GM19035 (cell line): ENCODE results near the gene SSPN.

Source experiments
- ATAC-seq: cut with Tn5 transposase; IDR thresholded peaks from one replicate; pipeline ENCODE4 v1.9.1; 2021; ENCODE audit not compliant: unreplicated experiment

Gene SSPN

DNA sequence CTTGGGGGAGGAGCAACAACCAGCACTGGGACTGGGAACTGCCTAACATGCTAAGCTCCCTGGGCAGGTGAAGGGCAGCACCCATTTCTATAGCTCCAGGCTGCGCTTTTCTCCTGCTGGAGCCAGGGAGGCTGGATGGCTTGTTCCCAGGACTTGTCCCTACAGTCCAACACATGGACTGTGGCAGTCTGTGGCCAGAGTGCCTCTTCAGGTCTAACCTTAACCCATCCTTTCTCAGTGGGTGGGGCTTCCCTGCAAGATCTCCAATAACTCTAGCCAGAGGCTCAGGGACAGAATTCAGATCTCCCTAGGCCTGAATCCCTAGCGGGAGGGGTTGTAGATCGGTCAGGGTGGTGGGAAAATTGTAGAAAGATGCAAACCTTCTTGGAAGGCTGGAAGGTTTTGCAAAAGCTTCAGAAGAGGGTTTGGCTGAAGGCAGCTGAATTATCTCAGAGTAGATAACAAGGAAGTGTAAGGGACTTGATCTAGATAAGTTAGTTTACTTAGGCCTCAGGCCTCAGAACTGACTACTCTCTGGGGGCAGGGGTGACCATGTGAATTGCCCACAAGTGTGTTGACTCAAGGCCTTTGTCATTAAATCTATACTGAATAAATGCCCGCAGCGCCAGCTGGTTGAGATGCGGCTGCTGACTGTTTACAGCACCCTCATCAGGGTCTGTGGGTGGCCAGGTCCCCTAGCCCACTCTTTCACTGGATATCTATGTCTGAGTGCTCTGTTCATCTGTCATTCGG, 60.7 kb downstream of the SSPN start:
- ATAC-seq, result no peak

DNA sequence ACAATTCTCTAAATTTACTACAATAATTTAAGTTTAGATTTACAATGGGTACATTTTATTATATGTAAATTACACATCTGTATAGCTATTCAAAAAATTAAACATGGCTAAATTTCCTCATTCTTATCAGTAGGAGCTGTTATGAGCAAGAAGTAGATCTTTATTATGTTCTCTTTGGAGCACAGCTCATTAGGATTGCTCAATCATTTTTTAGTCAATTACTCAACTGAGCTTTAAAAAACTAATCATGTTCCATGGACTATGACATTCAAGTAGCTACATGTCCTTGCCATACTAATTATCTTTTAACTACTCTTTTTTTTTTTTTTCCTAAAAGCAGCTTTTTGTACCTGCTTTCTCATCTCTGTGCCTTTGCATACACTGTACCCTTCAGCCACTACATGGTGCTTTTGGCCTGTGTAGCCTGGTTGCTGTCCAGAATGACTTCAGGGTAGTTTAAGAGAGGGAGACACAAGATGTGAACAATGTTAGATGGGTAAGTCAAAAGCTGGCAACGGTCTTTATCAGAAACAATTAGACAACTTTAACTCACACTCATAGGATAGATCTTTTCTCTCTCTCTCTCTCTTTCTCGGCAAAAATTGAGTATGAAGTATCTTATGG, 69.0 kb downstream of the SSPN start:
- ATAC-seq, result no peak

DNA sequence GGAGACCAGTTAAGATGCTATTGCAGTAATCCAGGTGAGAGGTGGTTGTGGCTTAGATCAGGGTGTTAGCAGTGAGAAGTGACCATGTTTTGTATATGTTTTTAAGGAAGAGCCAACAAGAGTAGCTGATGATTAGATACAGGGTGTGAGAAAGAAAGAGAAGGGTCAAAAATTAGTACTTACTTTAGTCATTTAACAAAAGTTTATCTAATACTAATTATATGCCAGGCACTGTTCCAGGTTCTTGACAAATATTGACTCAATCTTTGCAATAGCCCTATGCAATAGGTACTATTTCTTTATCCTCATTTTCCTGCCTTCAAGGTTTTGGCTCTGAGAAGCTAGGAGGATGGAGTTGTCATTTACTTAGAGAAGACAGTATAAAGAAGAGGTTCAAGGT, 70.2 kb downstream of the SSPN start:
- ATAC-seq, result no peak

DNA sequence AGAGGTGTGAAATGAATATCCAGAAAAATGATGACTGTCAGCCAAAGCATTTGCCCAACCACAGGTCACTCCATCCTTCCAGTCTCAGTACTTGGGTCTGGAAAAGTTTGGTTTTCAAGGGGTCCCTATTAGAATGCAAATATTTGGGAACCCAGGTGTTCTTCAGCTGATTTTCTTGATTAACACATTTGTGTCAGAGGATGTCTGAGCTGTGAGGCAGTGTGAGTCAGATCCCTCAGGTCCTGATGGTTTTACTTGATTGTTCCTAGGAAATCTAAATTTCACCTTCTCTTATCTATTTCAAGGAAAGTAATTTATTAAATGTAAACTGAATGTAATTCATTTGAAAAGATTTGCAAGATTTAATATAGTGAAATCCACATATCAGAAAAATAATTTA, 71.5 kb downstream of the SSPN start:
- ATAC-seq, result no peak

DNA sequence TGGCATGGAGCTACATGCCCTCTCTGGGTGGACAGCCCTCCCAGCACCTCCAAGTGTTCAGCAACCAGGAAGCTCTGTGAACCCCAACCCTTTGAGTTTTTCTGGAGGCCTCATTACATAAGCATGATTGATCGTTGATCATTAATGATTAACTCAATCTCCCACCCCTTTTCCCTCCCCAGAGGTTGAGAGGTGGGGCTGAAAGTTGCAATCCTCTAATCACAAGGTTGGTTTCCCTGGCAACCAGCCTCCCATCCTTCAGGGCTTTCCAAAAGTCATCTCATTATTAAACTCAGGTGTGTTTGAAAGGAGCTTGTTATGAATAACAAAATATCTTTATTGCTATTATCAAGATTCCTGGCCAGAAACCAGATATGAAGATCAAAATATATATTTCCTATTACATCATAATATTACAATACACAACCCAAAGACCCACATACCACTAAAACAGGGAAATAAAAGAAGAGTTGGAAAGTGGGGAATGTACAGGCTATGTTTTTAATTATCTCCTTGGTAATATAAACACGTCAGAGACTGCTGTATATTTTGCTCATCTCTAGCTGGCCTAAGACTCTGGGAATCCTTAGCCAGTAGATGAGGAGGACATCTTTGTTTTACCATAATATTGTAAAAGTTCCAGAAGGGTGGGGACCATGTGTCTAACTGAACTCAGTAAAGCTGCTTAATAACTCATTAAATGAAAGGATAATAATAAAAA, 73.6 kb downstream of the SSPN start:
- ATAC-seq, result no peak

DNA sequence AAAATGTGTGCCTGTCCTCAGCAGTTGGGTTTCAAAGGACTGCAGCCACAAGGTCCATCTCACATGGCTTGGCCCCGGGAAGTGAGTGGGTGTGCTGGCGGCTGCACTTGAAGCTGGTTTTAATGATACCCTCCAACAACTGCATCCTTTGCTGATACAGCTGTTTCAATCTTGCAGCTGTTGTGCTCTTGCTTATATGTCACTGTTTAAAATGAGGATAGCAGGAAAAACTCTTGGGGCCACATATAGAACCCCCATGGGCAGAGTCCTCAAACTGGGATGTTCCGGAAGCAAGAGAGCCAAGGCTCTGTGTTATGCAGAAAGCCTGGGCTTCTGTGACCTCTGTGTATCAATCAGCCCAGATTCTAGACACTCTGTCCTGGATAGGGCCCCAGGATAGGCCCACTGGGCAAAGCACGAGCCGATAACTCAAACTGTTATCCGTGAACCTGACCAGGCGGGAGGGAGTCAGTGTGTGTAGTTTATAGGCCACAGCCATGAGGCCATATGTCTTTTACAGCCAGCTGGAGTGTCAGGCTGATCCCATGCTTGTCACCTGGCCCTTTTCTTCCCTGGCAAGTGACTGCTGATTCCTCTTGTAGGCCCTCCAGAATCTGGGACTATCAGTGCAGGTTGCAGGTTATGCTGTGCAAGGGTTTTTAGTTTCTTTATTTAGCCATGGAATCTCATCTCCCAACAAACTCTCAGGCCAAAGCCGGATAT, 74.3 kb downstream of the SSPN start:
- ATAC-seq, result no peak

DNA sequence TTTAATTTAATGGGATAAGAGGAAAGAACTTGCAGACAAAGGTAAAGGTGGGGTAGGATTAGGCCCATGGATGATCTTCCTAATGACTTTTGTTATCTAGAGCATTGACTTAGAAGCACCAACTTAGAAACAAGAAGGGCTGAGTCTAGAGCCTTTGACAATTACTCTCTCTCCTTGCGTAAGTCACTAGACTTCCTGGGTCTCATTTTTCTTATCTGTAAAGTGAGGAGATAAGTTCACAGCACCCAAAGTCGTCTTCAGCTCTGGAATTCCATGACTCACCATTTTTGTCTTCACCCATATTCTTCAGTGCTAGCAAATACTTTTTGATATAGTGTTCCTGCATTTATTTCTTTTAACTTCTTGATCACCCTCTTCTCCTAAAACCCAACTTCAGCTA, 75.7 kb downstream of the SSPN start:
- ATAC-seq, result no peak

DNA sequence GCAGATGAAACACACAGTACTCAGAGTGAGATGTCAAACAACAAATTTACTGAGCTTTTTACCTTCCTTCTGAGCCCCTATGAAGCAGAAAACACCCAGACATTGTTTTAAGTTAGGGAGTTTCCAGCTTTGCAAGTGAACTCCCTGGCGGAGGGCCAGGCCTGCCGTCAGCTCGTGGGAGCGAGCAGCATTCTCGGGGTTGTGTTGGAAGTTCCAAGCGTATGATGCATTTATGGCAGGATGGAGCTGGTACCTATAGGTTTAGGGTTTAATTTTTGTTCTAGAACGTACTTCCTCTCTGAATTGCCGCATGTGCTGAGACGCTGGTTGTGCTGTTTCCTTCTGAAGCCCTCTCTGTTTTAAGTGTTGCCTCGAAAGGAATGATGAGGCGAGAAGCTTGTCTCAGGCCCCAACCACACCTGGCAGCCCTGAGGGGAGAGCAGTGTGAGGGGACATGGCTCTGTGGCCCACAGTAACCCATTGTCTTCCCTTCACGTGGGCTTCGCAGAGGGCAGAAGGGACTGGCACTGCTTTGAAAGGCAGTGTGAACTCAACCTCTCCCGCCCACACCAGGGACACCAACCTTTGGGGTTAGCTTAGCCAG, 76.6 kb downstream of the SSPN start:
- ATAC-seq, result no peak

DNA sequence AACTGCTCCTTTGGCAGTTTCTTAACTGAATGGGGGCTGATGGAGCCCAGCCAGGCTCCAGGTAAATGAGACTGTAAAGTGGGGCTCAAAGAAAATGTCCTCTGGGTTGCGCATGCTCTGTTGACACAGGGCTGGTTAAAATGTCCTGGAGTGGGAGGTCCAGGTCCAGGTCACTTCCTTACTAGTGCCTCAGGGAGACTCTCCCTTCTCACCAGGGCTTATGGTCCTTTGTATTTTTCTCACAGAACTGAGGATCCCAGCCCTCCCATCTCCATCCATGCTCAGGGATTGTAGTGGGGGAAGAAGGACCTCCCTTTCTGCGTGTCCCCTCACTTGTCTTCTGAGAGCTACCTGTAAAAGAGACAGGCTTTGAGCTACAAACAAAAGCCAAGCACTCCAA, 77.5 kb downstream of the SSPN start:
- ATAC-seq, result no peak

DNA sequence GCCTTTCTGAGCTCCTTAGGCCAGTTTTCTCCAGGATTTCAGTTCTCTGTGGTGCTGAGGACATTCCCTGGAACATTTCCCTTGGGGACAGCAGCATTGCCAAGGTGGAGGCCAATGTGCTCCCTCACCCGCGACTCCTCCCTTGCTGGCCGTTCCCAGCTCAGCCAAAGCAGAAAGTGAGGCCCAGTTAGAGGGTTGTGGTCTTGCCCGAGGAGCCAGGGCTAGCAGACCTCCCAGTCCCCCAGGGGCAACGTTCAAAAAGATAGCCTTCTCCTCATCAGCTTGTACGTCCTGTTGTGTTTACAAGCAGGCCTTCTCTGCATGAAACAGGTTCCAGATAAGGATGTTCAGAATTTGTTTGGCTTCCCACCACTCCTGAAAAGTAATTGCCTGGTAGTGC, 78.4 kb downstream of the SSPN start:
- no peak for ATAC-seq

DNA sequence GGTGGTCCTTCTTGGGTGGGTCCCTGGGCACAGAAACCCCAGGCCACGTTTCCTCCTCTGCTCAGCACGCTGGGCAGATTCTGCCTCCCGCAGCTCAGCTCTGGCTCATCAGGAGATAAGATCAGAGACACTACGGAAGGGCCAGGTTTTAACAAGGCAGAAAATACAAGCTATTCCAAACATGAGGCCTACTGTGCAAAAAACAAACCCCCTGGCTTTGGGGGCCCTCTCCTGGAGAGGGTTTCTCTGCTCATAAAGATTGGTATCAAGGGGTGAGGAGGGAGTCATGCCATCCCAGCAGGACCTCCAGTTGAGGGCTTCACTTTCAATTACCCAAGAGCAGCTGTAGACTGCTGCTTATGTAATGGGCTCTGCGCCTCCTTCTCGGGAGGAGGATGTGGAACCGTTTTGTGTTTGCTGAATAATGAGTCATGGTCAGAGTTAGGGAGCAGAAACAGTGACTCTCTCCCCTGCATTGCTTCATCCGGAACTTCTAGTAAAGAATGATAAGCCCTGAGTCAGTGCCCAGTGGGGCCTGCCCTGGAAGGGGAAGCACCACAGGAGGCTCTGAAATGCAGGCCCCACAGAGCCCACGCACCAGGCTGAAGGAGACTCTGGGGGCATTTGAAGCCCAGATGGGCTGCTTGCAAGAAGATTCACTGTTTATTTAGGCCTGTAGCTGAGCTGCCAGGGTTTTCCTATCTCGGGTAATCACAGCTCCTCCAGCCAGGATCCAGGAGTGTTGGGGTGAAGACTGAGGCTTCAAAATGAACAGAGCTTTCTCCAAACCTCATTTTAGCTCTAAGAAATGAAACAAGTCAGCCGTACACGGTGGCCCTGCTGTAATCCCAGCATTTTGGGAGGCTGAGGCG, 79.3 kb downstream of the SSPN start:
- peak; percentile 92 for ATAC-seq

DNA sequence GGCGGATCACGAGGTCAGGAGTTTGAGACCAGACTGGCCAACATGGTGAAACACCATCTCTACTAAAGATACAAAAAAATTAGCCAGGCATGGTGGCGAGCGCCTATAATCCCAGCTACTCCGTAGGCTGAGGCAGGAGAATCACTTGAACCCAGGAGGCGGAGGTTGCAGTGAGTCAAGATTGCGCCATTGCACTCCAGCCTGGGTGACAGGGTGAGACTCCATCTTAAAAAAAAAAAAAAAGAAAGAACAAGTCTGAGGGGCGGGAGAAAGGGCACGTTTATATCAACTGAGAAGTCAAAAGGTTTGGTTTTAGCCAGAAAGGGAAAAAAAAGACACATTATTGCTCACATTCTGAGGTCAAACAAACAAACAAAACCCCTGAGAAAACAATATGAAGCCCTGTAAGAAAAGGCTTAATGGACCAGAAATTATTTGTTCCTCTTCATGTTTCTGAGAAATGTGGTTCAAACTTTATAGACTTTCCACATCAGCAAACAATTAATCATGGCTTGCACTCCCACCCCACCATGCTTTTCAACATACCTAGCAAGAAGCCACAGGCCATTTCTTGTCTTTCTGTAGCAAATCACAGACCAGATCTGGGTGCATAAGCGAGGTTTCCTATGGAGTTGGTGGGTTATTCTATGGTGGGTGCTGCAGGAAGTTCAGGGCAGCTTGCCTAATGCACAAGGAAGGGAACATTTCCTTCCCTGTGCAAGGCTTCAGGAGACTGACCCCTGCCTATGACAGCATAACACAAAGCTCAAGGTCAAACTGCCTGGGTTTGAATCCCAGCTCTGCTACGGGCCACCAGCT, 80.1 kb downstream of the SSPN start:
- ATAC-seq, result no peak

DNA sequence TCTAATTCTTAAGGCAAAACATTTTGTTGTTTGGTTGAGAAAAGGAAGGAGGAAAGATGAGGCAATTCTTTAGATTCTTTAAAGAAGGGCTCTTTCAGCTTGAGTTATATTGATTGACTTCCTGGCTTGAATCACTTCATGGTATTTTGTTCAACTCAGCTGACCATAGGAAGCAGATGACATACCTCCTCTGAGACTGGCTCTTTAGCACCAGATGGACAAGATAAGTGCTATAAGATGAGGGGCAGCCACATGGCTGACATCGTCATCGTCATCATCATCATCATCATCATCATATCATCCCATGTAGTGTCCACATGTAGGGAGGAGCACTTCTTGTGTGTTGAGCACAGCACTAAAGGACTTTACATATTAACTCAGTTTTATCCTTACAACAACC, 81.3 kb downstream of the SSPN start:
- ATAC-seq, result no peak

DNA sequence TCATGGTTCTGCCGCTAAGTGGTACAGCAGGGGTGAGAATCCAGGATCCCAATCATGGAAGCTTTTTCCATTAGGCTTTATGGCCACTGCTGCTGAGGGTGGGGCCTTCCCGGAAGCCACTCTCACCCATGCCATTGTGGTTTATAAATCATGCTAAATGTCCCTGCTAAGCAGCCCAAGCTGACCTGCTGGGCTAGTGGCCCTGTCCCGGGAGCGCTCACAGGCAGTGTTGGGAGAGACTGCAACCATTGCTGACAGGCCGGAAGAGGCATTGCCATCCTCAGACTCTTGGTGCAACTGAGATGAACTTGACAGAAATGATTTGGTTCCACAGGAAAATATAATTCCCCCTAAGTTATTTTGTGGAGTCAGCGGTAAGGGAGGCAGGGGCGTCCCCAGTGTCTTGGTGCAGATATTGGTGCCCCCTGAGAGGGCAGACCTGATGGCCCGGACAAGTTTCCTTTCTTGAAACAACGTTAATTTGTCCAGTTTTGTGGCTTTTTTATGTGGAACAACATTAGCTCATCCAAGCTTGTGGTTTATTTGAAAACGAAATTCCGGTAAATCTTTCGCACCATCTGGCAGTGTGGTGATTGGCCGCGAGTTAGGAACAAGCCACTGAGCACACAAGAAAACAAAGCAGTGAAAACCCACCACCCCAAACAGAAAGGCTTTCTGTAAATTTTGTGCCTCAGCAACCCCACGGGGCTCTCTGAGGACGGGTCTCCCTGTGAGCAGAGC, 82.3 kb downstream of the SSPN start:
- no peak for ATAC-seq

DNA sequence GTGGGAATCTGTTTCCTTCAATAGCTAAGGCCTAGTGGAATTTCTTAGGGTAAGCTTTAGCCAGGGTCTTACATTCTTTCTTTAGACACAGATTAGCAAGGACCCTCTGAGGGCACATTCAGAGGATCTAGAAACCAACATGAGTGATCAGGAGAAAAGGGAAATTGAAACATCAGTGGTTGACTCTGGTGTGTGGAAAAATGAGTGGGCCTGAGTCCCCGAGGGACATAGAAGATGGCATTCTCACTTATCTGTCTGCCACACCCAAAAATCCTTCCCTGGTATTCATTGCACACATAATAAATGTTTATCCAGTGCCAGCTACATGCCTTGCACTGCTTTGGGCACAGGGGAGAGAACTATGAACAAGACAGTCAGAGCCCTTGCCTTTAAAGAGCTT, 82.9 kb downstream of the SSPN start:
- no peak for ATAC-seq

DNA sequence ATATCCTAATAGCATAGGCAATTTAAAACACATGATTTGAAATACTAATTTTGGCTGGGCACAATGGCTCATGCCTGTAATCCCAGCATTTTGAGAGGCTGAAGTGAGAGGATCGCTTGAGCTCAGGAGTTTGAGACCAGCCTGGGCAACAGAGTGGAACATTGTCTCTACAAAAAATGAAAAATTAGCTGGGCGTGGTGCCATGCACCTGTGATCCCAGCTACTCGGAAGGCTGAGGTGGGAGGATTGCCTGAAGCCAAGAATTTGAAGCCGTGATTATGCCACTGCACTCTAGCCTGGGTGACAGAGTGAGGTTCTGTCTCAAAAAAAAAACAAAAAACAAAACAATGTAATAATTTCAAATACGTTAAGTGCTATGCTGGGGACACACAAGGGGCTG, 83.3 kb downstream of the SSPN start:
- no peak for ATAC-seq

DNA sequence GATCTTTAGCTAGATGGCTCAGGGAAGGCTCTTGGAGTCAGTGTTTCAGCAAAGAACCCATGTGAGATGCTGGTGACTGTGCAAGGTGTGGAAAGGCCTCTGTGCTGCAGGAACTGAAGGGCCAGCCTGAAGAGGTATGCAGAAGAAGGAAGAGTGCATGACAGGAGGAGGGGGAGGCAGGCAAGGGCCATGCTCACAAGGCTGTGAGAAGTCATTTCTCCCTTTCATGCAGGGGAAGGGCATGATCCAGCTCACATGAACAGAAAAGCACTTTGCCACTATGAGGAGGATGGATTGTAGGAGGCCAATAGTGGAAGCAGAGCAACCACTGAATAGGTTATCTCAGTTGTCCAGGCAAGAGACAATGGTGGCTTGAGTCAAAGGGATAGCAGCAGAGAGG, 83.7 kb downstream of the SSPN start:
- ATAC-seq, result no peak

DNA sequence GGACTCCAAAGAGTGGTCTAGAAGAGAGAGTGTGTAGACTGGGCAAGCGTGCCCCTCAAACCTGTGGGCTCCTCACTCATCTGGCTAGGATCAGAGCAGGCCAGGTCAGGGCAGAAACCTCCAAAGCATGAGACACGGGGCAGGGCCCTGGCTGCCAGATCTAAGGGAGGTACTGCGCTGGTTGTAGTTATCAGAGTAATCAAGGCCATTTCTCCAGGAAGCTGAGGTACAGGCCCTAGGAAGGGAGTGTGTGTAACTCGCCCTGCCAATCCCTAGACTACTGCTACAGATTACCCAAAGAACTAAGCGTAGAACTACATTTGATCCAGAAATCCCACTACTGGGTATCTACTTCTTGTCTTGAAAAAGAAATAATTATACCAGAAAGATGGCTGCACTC, 84.5 kb downstream of the SSPN start:
- no peak for ATAC-seq

DNA sequence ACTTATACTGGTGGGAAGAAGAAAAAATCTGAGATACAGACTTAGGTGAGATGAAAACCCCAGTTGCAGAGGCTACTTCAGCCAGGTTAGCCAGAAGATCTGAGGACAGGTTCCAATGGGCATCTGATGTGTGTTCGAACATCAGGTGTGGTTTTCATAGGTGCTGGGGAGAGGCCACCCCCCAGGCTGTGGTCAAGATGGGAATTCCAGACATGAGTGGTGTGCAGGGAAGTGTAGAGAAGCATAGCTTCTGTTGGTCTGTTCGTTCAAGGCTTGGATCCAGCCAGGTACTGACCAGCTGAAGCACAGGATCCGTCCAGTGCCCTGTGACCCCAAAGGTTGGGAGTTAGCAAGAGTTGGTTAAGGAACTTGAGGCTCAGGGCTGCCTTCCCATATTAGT, 85.5 kb downstream of the SSPN start:
- ATAC-seq, result no peak
